A549 (cell line): Measurements from ENCODE around the gene GRK5. TPM values are rescaled to one million over a fixed set of nuclear protein-coding genes. Genes with fewer than 3 reads are reported as not detected.
"Not testable (repeated sequence)": the region's sequence is repeated elsewhere in the genome, so short reads cannot be mapped to it uniquely, and the experiment has no call there.

Source experiments
- ATAC-seq, 2 experiments: fragments of 200-7000 bp in 1 of 2; fragments of >200 bp in 1 of 2; cut with Nextera tagmentation in 1 of 2; cut with Tn5 transposase in 1 of 2; 3 replicates each; pipeline versions ENCODE4 v1.8.0 to v1.9.1; 2018 to 2020; ENCODE audit warnings: mild to moderate bottlenecking in 1 of 2, moderate library complexity in 1 of 2
- CTCF ChIA-PET: fragments of 300-600 bp; sonication (Branson Sonifier 250); formaldehyde crosslinking; extraction: SDS; loops from one replicate; lab custom pipeline; 2021; ENCODE audit warnings: antibody characterized with exemption, inconsistent platforms; lab: Yijun Ruan, JAX
- POLR2A ChIA-PET: fragments of 350-600 bp; formaldehyde crosslinking; extraction: SDS; loops from one replicate; lab custom pipeline; 2021; ENCODE audit warnings: antibody characterized with exemption, inconsistent platforms; lab: Yijun Ruan, JAX
- DNase-seq, 2 experiments: peaks; one replicate each; pipeline versions ENCODE4 v3.0.0 to v3.0.0-alpha.2; 2011 to 2016; ENCODE audit warnings: low read depth in 1 of 2, low spot score in 1 of 2
- FAIRE-seq: peaks from 2 replicates; lab custom pipeline; 2011; peaks lifted over from hg19 to GRCh38; lab: Jason Lieb, UNC
- H3K27ac ChIP-seq, 2 experiments: fragments of >200 bp; sonication (Bioruptor Twin); formaldehyde crosslinking; 3 replicates each; pipeline ENCODE4 v1.5.1; 2016 to 2017
- H3K4me1 ChIP-seq: fragments of >200 bp; sonication (Bioruptor Twin); formaldehyde crosslinking; 3 replicates; pipeline ENCODE4 v1.6.1; 2016
- H3K4me2 ChIP-seq: fragments of >200 bp; sonication (Bioruptor Twin); formaldehyde crosslinking; 3 replicates; pipeline ENCODE4 v1.6.1; 2016
- H3K4me3 ChIP-seq: fragments of >200 bp; sonication (Bioruptor Twin); formaldehyde crosslinking; 3 replicates; pipeline ENCODE4 v1.5.1; 2016
- H3K9me3 ChIP-seq: fragments of >200 bp; sonication (Bioruptor Twin); formaldehyde crosslinking; 3 replicates; pipeline ENCODE4 v1.6.1; 2016
- CHD4 ChIP-seq: fragments of 200-600 bp; sonication (generic); IDR thresholded peaks from 2 replicates; pipeline ENCODE4 v1.6.1; 2016; ENCODE audit warnings: antibody characterized with exemption, mild to moderate bottlenecking, borderline replicate concordance
- EHMT2 ChIP-seq: fragments of 200-600 bp; sonication (generic); IDR thresholded peaks from 2 replicates; pipeline ENCODE4 v1.6.1; 2016; ENCODE audit warnings: antibody characterized with exemption, low read depth, mild to moderate bottlenecking, moderate library complexity
- ESRRA ChIP-seq: fragments of 150-350 bp; IDR thresholded peaks from 2 replicates; pipeline ENCODE4 v1.6.1; 2014; ENCODE audit warnings: mild to moderate bottlenecking, low read length, borderline replicate concordance
- FOXS1 ChIP-seq: fragments of 250-450 bp; sonication (Bioruptor Pico); IDR thresholded peaks from 2 replicates; pipeline ENCODE4 v1.5.0; 2020; ENCODE audit warnings: mild to moderate bottlenecking, moderate library complexity
- HOXB5 ChIP-seq: fragments of 250-450 bp; sonication (Bioruptor Pico); IDR thresholded peaks from 2 replicates; pipeline ENCODE4 v1.5.0; 2020; ENCODE audit warnings: mild to moderate bottlenecking, moderate library complexity
- JUNB ChIP-seq: fragments of >200 bp; sonication (Bioruptor Twin); formaldehyde crosslinking; IDR thresholded peaks from 2 replicates; pipeline ENCODE4 v1.6.1; 2016
- KDM1A ChIP-seq: fragments of 200-600 bp; sonication (generic); IDR thresholded peaks from 2 replicates; pipeline ENCODE4 v1.6.1; 2016; ENCODE audit warnings: low read depth, mild to moderate bottlenecking
- KDM5A ChIP-seq: fragments of 200-600 bp; sonication (generic); IDR thresholded peaks from 2 replicates; pipeline ENCODE4 v1.6.1; 2016; ENCODE audit warnings: antibody characterized with exemption, mild to moderate bottlenecking
- MAFK ChIP-seq: fragments of 450-650 bp; IDR thresholded peaks from 2 replicates; pipeline ENCODE4 v1.6.1; 2014; ENCODE audit not compliant: partially characterized antibody
- MYC ChIP-seq: IDR thresholded peaks from 2 replicates; pipeline ENCODE4 v1.6.1; 2012; ENCODE audit warnings: mild to moderate bottlenecking, inconsistent platforms, low read length, improper control_type of control experiment, borderline replicate concordance
- NPAS2 ChIP-seq: fragments of 250-450 bp; sonication (Bioruptor Pico); IDR thresholded peaks from 2 replicates; pipeline ENCODE4 v1.8.0; 2022; ENCODE audit warnings: mild to moderate bottlenecking, moderate library complexity, borderline replicate concordance
- POLR2A ChIP-seq: IDR thresholded peaks from 2 replicates; pipeline ENCODE4 v1.6.1; 2012; ENCODE audit warnings: mild to moderate bottlenecking, low read length
- RAD21 ChIP-seq, 2 experiments: fragments of >200 bp in 1 of 2; sonication (Bioruptor Twin) in 1 of 2; formaldehyde crosslinking in 1 of 2; IDR thresholded peaks in 1 of 2; conservative IDR thresholded peaks in 1 of 2; 2 replicates in 1 of 2; 3 replicates in 1 of 2; pipeline ENCODE4 v1.6.1; 2012 to 2018; ENCODE audit warnings: inconsistent platforms in 1 of 2
- RARB ChIP-seq: fragments of 250-450 bp; sonication (Bioruptor Pico); IDR thresholded peaks from 2 replicates; pipeline ENCODE4 v1.8.0; 2021; ENCODE audit warnings: mild to moderate bottlenecking, moderate library complexity
- RCOR1 ChIP-seq: fragments of 150-350 bp; IDR thresholded peaks from 2 replicates; pipeline ENCODE4 v1.6.1; 2014; ENCODE audit warnings: antibody characterized with exemption, low read length, low read depth
- RFX5 ChIP-seq: fragments of 450-650 bp; IDR thresholded peaks from 2 replicates; pipeline ENCODE4 v1.7.1; 2014; ENCODE audit warnings: antibody characterized with exemption, mild to moderate bottlenecking, moderate library complexity
- WGBS: methylation state at CpG from one replicate; pipeline ENCODE4 v1.1.6; 2017; ENCODE audit errors: missing lambda C conversion rate; 5-methylcytosine and 5-hydroxymethylcytosine counted together
- polyA plus RNA-seq, 4 experiments: library from polyadenylated mRNA; depleted of rRNA in 3 of 4; stranded (reverse); fragments of >200 nt; fragmentation: RNase III in 1 of 4; extraction: RNeasy Plus Mini Kit Qiagen cat#74134 plus additional on column Dnase treatment in 1 of 4; gene quantifications; 2 replicates in 3 of 4; 3 replicates in 1 of 4; pipeline ENCODE4 v1.2.3, GENCODE V29; 2011 to 2017
- TF ChIP-seq, protein P1 (sequence below): IDR thresholded peaks from 2 replicates; pipeline ENCODE4 v1.6.1; 2012; ENCODE audit warnings: low read depth, borderline replicate concordance
- TF ChIP-seq, protein P2 (sequence below): fragments of 450-650 bp; IDR thresholded peaks from 2 replicates; pipeline ENCODE4 v1.6.1; 2014; ENCODE audit warnings: antibody characterized with exemption
- TF ChIP-seq, protein P3 (sequence below): IDR thresholded peaks from 2 replicates; pipeline ENCODE4 v1.6.1; 2012
- TF ChIP-seq, protein P4 (sequence below): fragments of >200 bp; sonication (Bioruptor Twin); formaldehyde crosslinking; IDR thresholded peaks from 2 replicates; pipeline ENCODE4 v1.6.1; 2016

GRK5 gene
- polyA plus RNA-seq, 2 of the 4 experiments (the other 2 are of a cell fraction): 5.0 to 7.9 TPM

DNA sequence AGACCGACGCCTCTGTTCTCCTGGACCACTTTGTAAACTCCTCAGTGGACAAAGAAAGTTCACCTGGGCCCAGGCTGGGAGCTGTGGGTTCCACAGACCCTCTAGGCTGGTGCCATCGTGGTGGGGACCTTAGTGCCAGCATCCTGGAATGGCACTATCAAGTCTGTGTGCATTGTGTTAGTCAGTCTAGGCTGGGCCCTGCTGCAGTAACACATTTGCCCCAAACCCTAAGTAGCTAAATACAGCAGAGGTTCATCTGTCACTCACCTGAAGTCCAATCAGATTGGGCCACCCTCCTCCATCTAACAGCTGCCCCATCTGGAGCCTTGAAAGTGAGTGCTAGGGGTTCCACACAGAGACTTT, 224.4 kb downstream of the GRK5 start:
- CTCF ChIA-PET: interaction anchor here (0.6 to 4.9 kb wide), 11 partner anchors 10 to 863 kb away, joined by 3 to 26 read pairs (median 5); partner anchors contain the start of gene GRK5
- Histone ChIP-seq H3K4me2 (no peak overlapping the region), H3K27ac (no peak overlapping the region), H3K9me3 (peaks cover 3% of the 10 kb centered on the region; the same call in 1 of the 3 replicates), H3K4me1 (no peaks in the 10 kb centered on the region), H3K4me3 (no peak overlapping the region)
- DNase-seq (no peak), FAIRE-seq (no peak), ATAC-seq (no peak)
- TF ChIP-seq MYC (no peak), JUNB (no peak)
- TF ChIP-seq, protein P1, sequence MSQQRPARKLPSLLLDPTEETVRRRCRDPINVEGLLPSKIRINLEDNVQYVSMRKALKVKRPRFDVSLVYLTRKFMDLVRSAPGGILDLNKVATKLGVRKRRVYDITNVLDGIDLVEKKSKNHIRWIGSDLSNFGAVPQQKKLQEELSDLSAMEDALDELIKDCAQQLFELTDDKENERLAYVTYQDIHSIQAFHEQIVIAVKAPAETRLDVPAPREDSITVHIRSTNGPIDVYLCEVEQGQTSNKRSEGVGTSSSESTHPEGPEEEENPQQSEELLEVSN: no peak
- TF ChIP-seq, protein P2, sequence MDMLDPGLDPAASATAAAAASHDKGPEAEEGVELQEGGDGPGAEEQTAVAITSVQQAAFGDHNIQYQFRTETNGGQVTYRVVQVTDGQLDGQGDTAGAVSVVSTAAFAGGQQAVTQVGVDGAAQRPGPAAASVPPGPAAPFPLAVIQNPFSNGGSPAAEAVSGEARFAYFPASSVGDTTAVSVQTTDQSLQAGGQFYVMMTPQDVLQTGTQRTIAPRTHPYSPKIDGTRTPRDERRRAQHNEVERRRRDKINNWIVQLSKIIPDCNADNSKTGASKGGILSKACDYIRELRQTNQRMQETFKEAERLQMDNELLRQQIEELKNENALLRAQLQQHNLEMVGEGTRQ: no peak
- WGBS: no CpG with 5 or more reads among the region's 3 CpGs
- POLR2A ChIA-PET: no interaction called here

DNA sequence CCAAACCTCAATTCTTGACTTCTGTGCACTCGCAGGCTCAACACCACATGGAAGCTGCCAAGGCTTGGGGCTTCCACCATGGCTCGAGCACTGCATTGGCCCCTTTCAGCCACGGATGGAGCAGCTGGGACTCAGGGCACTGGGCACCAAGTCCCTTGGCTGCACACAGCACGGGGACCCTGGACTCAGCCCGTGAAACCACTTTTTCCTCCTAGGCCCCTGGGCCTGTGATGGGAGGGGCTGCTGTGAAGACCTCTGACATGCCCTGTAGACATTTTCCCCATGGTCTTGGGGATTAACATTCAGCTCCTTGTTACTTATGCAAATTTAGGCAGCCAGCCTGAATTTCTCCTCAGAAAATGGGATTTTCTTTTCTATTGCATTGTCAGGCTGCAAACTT, 227.6 kb downstream of the GRK5 start:
- DNase-seq, H3K27ac ChIP-seq, ATAC-seq, H3K4me3 ChIP-seq, POLR2A ChIA-PET, FAIRE-seq, H3K4me1 ChIP-seq, H3K9me3 ChIP-seq, H3K4me2 ChIP-seq: not testable (repeated sequence)
- WGBS: 91% methylated on average over 5 of the region's 5 CpGs
- CTCF ChIA-PET: interaction anchor here (1.2 to 1.4 kb wide), 2 partner anchors 11 to 17 kb away, joined by 6 to 8 read pairs; no protein-coding TSS in a partner anchor

DNA sequence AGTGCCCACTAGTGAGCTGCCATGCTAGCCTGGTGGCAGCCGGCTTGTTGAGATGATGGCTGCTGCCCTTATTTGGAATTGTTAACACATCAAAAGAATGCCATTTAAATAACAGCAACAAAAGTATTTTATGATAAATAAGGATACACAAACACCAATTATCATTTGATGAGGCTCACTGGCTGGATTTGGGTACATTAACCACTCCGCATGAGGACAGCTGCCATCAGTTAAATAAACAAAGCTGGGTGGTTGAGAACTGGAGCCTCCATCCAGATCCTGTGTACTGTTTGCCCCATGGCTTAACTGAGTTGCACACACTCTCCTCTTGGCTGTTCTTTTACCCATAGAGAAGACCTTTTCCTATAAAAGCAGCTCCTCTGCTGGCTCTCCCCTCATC, 231.3 kb downstream of the GRK5 start:
- H3K4me3 ChIP-seq: no peak overlapping the region
- H3K4me2 ChIP-seq: no peak overlapping the region
- H3K4me1 ChIP-seq: no peaks in the 10 kb centered on the region
- H3K9me3 ChIP-seq: peaks cover 3% of the 10 kb centered on the region; the same call in 1 of the 3 replicates
- POLR2A ChIA-PET: no interaction called here
- no peak for TF ChIP-seq POLR2A
- no peak for TF ChIP-seq RAD21 (conservative IDR thresholded peaks at IDR 0.05 in 1 of 2, IDR thresholded peaks at IDR 0.05 in 1 of 2)
- TF ChIP-seq, protein P3, sequence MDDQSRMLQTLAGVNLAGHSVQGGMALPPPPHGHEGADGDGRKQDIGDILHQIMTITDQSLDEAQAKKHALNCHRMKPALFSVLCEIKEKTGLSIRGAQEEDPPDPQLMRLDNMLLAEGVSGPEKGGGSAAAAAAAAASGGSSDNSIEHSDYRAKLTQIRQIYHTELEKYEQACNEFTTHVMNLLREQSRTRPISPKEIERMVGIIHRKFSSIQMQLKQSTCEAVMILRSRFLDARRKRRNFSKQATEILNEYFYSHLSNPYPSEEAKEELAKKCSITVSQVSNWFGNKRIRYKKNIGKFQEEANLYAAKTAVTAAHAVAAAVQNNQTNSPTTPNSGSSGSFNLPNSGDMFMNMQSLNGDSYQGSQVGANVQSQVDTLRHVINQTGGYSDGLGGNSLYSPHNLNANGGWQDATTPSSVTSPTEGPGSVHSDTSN: no peak
- TF ChIP-seq, protein P4, sequence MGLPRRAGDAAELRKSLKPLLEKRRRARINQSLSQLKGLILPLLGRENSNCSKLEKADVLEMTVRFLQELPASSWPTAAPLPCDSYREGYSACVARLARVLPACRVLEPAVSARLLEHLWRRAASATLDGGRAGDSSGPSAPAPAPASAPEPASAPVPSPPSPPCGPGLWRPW: no peak
- TF ChIP-seq EHMT2: no peak
- TF ChIP-seq CHD4: no peak
- TF ChIP-seq RCOR1: no peak
- no peak for TF ChIP-seq KDM5A
- no peak for TF ChIP-seq ESRRA
- TF ChIP-seq NPAS2 (CRISPR knock-in tag): no peak
- no peak for TF ChIP-seq MAFK
- TF ChIP-seq RFX5: no peak
- TF ChIP-seq RARB: no peak
- no peak for TF ChIP-seq FOXS1 (CRISPR knock-in tag)
- no peak for TF ChIP-seq HOXB5
- no peak for TF ChIP-seq KDM1A
- DNase-seq: no peak
- no peak for ATAC-seq
- no peak overlapping the region; a peak in 1 of 6 replicates for H3K27ac ChIP-seq
- CTCF ChIA-PET: interaction anchor here (0.8 to 6.3 kb wide), 6 partner anchors 9 to 239 kb away, joined by 3 to 37 read pairs (median 3); partner anchors contain the start of gene GRK5
- WGBS: 90% methylated on average over 2 of the region's 2 CpGs
- FAIRE-seq: no peak
